Measurements from ENCODE around the gene PACS2. TPM values are rescaled to one million over a fixed set of nuclear protein-coding genes. Genes with fewer than 3 reads are reported as not detected.

The PACS2 gene
- total and polyA plus RNA-seq, 2 of the 4 experiments (the other 2 are of a cell fraction), result 15.6 to 32.2 TPM

- H3K27me3 ChIP-seq (ENCODE audit: control insufficient read depth, insufficient read depth, low read length), result no peaks in the 10 kb centered on the region
- H3K4me3 ChIP-seq (ENCODE audit: insufficient read depth, low read depth, low read length), result peak overlapping the region; percentile 100
- no peak overlapping the region for H3K27ac ChIP-seq (ENCODE audit: insufficient read depth, low read length)
- in situ Hi-C loops (cut with MboI; ENCODE audit: low sequenced_read_pairs) (no loop called here), intact Hi-C loops (cut with micrococcal nuclease) (no loop called here), dilution Hi-C loops (cut with HindIII; ENCODE audit: low sequenced_read_pairs, unreplicated experiment) (no loop called here)
- 71% methylated on average over 10 of the region's 15 CpGs; no CpG with 5 or more reads in 1 of the 2 experiments for WGBS, 2 experiments (ENCODE audit: extremely low coverage in 2 of 2, insufficient read length in 1 of 2)
- TF ChIP-seq CEBPB (IDR thresholded peaks at IDR 0.05; ENCODE audit: low read depth, low read length) (no peak), MXI1 (IDR thresholded peaks at IDR 0.05; ENCODE audit: borderline replicate concordance, low read depth, low read length) (no peak), CHD1 (IDR thresholded peaks at IDR 0.05; ENCODE audit: low read depth, low read length) (no peak), RCOR1 (IDR thresholded peaks at IDR 0.05; ENCODE audit: insufficient replicate concordance, low read length) (no peak), CTCF (conservative IDR thresholded peaks at IDR 0.05; ENCODE audit: low read depth, low read length) (no peak), MAZ (IDR thresholded peaks at IDR 0.05; ENCODE audit: borderline replicate concordance, low read depth, low read length) (no peak), MAFK (IDR thresholded peaks at IDR 0.05; ENCODE audit: low read depth, low read length) (no peak), RFX5 (IDR thresholded peaks at IDR 0.05; ENCODE audit: low read depth, low read length) (no peak), ELK1 (IDR thresholded peaks at IDR 0.05; ENCODE audit: borderline replicate concordance, low read depth, low read length) (no peak), RAD21 (IDR thresholded peaks at IDR 0.05; ENCODE audit: low read length) (no peak)
- H3K4me1 ChIP-seq (ENCODE audit: control insufficient read depth, insufficient read depth, low read length), result peaks cover 26% of the 10 kb centered on the region
- peaks cover 6 to 47% of the 10 kb centered on the region in 2 experiments for H3K79me1 ChIP-seq (ENCODE audit: low read depth in 1 of 2, low read length in 2 of 2)
- no peak overlapping the region; a peak in 1 of 4 replicates for H4K8ac ChIP-seq (ENCODE audit: low read depth in 2 of 2, low read length in 2 of 2)
- H2BK15ac ChIP-seq (ENCODE audit: low read depth, low read length), result no peak overlapping the region
- H3K18ac ChIP-seq (ENCODE audit: low read depth, low read length), result no peak overlapping the region
- no peak overlapping the region for H4K5ac ChIP-seq (ENCODE audit: low read depth, low read length)
- peak overlapping the region; percentile 96 for H2AK9ac ChIP-seq (replicated peaks; ENCODE audit: low read depth, low read length, poor library complexity)
- H3K14ac ChIP-seq (replicated peaks; ENCODE audit: low read depth, low read length), result no peak overlapping the region
- H3K4ac ChIP-seq (ENCODE audit: low read depth, low read length), result no peak overlapping the region
- no peak overlapping the region for H2BK20ac ChIP-seq (ENCODE audit: low read depth, low read length)
- CTCF ChIA-PET, result no interaction called here
- peak overlapping the region; percentile 15; the same call in 1 of the 2 replicates for H2AK5ac ChIP-seq (ENCODE audit: low read depth, low read length)
- no peak overlapping the region for H3K9ac ChIP-seq (ENCODE audit: low read depth, low read length)
- DNase-seq, result no peak
- H3K9me3 ChIP-seq (ENCODE audit: control insufficient read depth, insufficient read depth, low read length), result no peaks in the 10 kb centered on the region
- H3K23ac ChIP-seq (ENCODE audit: low read depth, low read length), result no peak overlapping the region
- no peak for ATAC-seq (ENCODE audit: low read depth)
- no peak overlapping the region for H3K56ac ChIP-seq (ENCODE audit: extremely low read depth, insufficient read depth, low read length)
- POLR2A ChIA-PET (ENCODE audit: unreplicated experiment), result no interaction called here
- BruUV-seq (replicated peaks), result no TSS peak
- peaks cover 37% of the 10 kb centered on the region for H4K20me1 ChIP-seq (ENCODE audit: insufficient read depth, low read length)
- H3K36me3 ChIP-seq (ENCODE audit: control insufficient read depth, insufficient read depth, low read length), result no peaks in the 10 kb centered on the region
- no peak overlapping the region for H2BK5ac ChIP-seq (ENCODE audit: low read depth, low read length, poor library complexity, severe bottlenecking)
- H2BK120ac ChIP-seq (ENCODE audit: low read depth, low read length), result no peak overlapping the region
- H3K9me1 ChIP-seq (ENCODE audit: insufficient read depth, low read length), result peaks cover 9% of the 10 kb centered on the region
- no peak overlapping the region for H4K91ac ChIP-seq (ENCODE audit: insufficient read depth, low read depth, low read length)
- peak overlapping the region; percentile 99 for H3K4me2 ChIP-seq (ENCODE audit: low read depth, low read length)
- peak overlapping the region; percentile 83 for H2AFZ ChIP-seq (replicated peaks; ENCODE audit: low read length, poor library complexity)
Measured at GRCh38 chr14:105315941-105316576, 1.5 kb downstream of the PACS2 start.

Data from IMR-90 (cell line).